ENCODE data around the gene RAB31.

- no peak for TF ChIP-seq MAX (IDR thresholded peaks at IDR 0.05; ENCODE audit: low read depth)
- no peak for TF ChIP-seq EP300 (IDR thresholded peaks at IDR 0.05; ENCODE audit: borderline replicate concordance in 1 of 2, low read depth in 1 of 2, low read length in 1 of 2)
- TF ChIP-seq CTCF (IDR thresholded peaks at IDR 0.05), result no peak
- no peak for TF ChIP-seq TAF1 (IDR thresholded peaks at IDR 0.05; ENCODE audit: borderline replicate concordance, low read depth, low read length)
- TF ChIP-seq POLR2AphosphoS5 (IDR thresholded peaks at IDR 0.05; ENCODE audit: low read depth, low read length), result no peak
- no peak for TF ChIP-seq SMC3 (IDR thresholded peaks at IDR 0.05; ENCODE audit: low read depth, low read length)
- TF ChIP-seq MEF2A (IDR thresholded peaks at IDR 0.05; ENCODE audit: borderline replicate concordance, low read depth), result no peak
- TF ChIP-seq FOXM1 (IDR thresholded peaks at IDR 0.05; ENCODE audit: low read depth), result no peak
Observed at GRCh38 chr18:9796011-9796410, 87.9 kb downstream of the RAB31 start.

Data from SK-N-SH (cell line).